ENCODE data around the gene PI16.
A peak's percentile ranks its signal among the peaks of the same experiment; 100 is the strongest.

The PI16 gene

DNA sequence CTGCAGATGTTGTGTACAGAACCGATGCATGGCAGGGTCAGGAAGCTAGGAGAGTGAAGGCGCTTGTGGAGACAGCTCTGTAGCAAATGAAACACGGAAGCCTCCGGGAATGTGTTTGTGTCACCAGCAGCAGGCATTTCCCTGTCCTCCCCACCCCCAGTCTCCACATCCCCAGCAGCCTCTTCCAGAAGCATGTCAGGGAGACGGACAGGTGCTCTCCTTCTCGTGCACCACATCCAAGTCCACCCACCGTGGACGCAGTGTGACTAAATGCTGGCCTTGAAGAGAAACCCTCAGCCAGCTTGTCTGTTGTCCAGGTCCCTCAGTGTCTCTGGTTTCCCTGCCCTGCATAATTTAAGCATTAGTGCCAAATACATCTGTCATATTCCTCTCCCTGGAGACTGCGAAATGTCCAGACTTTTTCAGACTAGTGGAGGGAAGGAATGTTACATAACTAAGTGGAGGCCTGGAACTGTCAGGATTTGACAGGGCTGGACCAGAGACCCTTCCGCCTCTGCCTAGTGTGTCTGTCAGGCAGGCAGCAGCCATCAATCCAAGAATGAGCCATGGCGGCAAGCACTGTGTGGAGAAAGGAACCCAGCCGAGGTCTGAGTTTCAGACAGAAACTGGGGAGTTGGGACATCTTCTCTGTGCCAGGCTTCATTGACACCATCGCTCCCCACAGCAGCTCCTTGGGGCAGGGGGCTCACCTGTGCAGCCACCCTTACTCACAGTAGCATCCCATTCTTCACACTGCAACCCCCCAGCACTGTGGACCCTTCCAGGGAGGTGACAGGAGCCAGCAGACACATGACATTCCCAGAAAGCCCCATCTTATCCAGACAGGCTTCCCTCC is 26.6 kb upstream of the PI16 start:
- TF ChIP-seq, protein P1, sequence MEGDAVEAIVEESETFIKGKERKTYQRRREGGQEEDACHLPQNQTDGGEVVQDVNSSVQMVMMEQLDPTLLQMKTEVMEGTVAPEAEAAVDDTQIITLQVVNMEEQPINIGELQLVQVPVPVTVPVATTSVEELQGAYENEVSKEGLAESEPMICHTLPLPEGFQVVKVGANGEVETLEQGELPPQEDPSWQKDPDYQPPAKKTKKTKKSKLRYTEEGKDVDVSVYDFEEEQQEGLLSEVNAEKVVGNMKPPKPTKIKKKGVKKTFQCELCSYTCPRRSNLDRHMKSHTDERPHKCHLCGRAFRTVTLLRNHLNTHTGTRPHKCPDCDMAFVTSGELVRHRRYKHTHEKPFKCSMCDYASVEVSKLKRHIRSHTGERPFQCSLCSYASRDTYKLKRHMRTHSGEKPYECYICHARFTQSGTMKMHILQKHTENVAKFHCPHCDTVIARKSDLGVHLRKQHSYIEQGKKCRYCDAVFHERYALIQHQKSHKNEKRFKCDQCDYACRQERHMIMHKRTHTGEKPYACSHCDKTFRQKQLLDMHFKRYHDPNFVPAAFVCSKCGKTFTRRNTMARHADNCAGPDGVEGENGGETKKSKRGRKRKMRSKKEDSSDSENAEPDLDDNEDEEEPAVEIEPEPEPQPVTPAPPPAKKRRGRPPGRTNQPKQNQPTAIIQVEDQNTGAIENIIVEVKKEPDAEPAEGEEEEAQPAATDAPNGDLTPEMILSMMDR (conservative IDR thresholded peaks at IDR 0.05; ENCODE audit: control insufficient read depth, insufficient read depth, low read depth, low read length) = no peak

DNA sequence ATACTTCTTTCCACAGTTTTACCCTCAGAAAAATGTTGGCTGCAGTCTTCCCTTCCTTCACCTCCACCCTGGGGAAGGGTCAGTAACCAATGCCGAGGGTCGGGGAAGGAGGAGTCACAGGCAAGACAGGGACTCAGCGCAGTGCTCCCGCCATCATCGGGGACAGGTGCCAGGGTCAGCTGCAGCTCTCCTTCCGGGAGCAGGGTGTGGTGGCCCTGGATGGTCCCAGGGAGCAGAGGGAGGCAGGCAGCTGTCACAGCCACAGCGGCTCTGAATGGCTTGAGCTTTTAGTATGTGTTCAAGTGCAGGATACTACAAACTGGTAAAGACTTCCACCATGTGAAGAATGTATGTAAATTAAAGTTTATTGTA is 26.0 kb upstream of the PI16 start:
- TF ChIP-seq, protein P1 (conservative IDR thresholded peaks at IDR 0.05; ENCODE audit: control insufficient read depth, insufficient read depth, low read depth, low read length) = no peak
- no peak for DNase-seq (ENCODE audit: low read depth)
- no peak overlapping the region for H3K4me3 ChIP-seq (ENCODE audit: control insufficient read depth, low read depth, low read length)

More for the DNA sequence above, 26.6 kb upstream of the PI16 start:
- DNase-seq (ENCODE audit: low read depth) = peak; percentile 21
- no peak overlapping the region for H3K4me3 ChIP-seq (ENCODE audit: control insufficient read depth, low read depth, low read length)

DNA sequence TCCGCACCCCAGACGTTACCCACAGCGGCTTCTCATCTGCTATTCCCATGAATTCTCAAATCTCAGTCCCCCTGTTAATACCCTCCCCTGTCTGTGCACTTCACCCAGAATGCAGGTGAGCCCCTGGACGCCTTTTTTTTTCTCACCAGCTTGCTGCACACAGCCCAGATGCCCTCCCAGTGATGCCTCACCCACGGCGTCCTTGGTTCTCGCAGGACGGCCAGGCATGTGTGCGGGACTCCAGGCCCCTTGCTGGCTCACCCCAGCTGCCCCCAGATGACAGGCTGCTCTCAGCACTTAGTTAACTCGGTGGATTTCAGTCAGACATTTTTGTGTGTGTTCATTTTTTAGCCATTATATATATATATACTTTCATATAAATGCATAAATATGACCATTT is 25.4 kb upstream of the PI16 start:
- no peak for DNase-seq (ENCODE audit: low read depth)
- no peak overlapping the region for H3K4me3 ChIP-seq (ENCODE audit: control insufficient read depth, low read depth, low read length)
- TF ChIP-seq, protein P1 (conservative IDR thresholded peaks at IDR 0.05; ENCODE audit: control insufficient read depth, insufficient read depth, low read depth, low read length) = no peak

DNA sequence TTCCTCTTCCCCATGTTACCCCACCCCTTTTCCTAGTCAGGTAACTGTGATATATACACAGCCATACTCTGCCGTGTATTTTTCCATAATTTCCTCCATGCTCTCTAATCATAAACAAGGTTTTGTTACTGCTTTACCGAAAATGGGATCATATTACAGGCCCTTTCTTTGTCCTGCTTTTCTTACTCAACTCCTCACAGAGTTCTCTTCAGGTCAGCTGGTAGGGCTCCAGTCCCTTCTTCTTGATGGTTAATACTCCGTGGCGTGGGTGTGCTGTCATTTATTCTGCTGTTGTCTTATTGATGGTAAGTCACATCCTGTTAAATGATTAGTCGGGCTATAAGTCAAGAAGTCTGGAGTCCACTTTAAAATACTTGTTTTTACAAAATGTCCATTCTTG is 24.9 kb upstream of the PI16 start:
- peak; percentile 88 for DNase-seq (ENCODE audit: low read depth)
- H3K4me3 ChIP-seq (ENCODE audit: control insufficient read depth, low read depth, low read length) = no peak overlapping the region
- TF ChIP-seq, protein P1 (conservative IDR thresholded peaks at IDR 0.05; ENCODE audit: control insufficient read depth, insufficient read depth, low read depth, low read length) = no peak

DNA sequence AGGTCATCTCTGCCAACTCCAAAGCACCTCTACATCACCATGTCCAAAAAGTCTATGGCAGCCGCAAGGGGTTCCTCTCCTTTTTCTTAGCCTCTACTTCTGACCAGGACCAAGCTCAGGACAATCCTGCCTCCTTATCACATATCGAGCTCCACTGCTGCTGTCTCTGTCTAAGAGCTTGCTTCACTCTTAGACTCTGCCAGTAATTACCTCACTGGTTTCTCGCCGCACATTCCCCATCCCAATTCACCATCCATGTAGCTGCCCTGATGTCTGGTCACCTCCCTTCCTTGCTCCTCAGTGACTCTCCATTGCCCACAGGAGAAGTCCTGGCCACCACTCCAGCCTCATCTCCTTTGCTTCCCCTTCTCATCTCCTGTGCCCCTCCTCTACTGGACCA is 24.1 kb upstream of the PI16 start:
- no peak overlapping the region for H3K4me3 ChIP-seq (ENCODE audit: control insufficient read depth, low read depth, low read length)
- TF ChIP-seq, protein P1 (conservative IDR thresholded peaks at IDR 0.05; ENCODE audit: control insufficient read depth, insufficient read depth, low read depth, low read length) = no peak

DNA sequence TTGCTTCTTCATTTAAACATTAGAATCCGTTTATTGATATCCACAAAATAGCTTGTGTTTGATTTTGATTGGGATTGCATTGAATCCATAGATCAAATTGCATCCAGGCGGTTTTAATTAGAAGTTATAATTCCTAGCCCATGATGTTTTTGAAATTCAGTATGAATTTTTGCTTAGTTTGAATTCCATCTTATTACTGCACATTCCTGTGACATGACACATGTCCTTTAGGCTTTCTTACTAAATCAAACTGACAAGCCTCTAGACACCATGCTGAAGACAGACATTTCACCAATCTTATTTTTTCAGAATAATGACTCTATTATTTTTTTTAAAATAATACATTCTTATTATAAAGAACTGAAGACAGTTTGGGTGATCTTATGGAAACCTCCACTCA is 21.4 kb upstream of the PI16 start:
- DNase-seq (ENCODE audit: low read depth) = peak; percentile 62
- no peak overlapping the region for H3K4me3 ChIP-seq (ENCODE audit: control insufficient read depth, low read depth, low read length)
- TF ChIP-seq, protein P1 (conservative IDR thresholded peaks at IDR 0.05; ENCODE audit: control insufficient read depth, insufficient read depth, low read depth, low read length) = no peak

More for the DNA sequence above, 24.1 kb upstream of the PI16 start:
- peak; percentile 26 for DNase-seq (ENCODE audit: low read depth)

Measured in fibroblast of mammary gland (primary cell).